Peyer's patch (tissue), 4 donors: ENCODE results near the gene CCDC192. TPM values are rescaled to one million over a fixed set of nuclear protein-coding genes. Genes with fewer than 3 reads are reported as not detected.
"Not testable (repeated sequence)": the region's sequence is repeated elsewhere in the genome, so short reads cannot be mapped to it uniquely, and the experiment has no call there.

Experiments used
- DNase-seq, 3 donors: peaks; one replicate each; pipeline ENCODE4 v3.0.0-alpha.2; 2017 to 2019
- H3K27ac ChIP-seq, 4 donors: fragments of 200-600 bp; sonication (generic); one replicate each; pipeline ENCODE4 v1.5.1; 2016 to 2019
- H3K27me3 ChIP-seq, 2 donors: fragments of 200-600 bp; sonication (generic); one replicate each; pipeline ENCODE4 v1.5.1; 2019
- H3K36me3 ChIP-seq, 3 donors: fragments of 200-600 bp; sonication (generic); one replicate each; pipeline ENCODE4 v1.5.1; 2016 to 2019
- H3K4me1 ChIP-seq, 4 donors: fragments of 200-600 bp; sonication (generic); one replicate each; pipeline ENCODE4 v1.5.1; 2016 to 2019
- H3K4me3 ChIP-seq, 4 donors: fragments of 200-600 bp; sonication (generic); 1 replicate in 3 of 4; 2 replicates in 1 of 4; pipeline ENCODE4 v1.5.1; 2016 to 2019; ENCODE audit warnings: mild to moderate bottlenecking in 1 of 4
- H3K9me3 ChIP-seq, 4 donors: fragments of 200-600 bp; sonication (generic); one replicate each; pipeline ENCODE4 v1.5.1; 2016 to 2019; ENCODE audit warnings: mild to moderate bottlenecking in 1 of 4
- CTCF ChIP-seq, 6 experiments: fragments of 450-650 bp in 4 of 6; fragments of 200-600 bp in 2 of 6; sonication (generic) in 1 of 6; IDR thresholded peaks; one replicate each; pipeline ENCODE4 v1.5.1; 2017 to 2019; ENCODE audit warnings: antibody characterized with exemption in 6 of 6, mild to moderate bottlenecking in 3 of 6, moderate library complexity in 1 of 6
- POLR2A ChIP-seq, 2 donors: fragments of 450-650 bp; IDR thresholded peaks; one replicate each; pipeline ENCODE4 v1.5.1; 2017; ENCODE audit warnings: antibody characterized with exemption in 2 of 2, mild to moderate bottlenecking in 2 of 2, moderate library complexity in 2 of 2
- total RNA-seq, 4 donors: library from RNA; depleted of rRNA; stranded (reverse); fragments of >200 nt; gene quantifications; one replicate each; pipeline ENCODE4 v1.1.0, GENCODE V29; 2016

CCDC192 gene
- total RNA-seq, 4 donors from 2014 or later, result not detected

GRCh38 chr5:127718181-127718580 is 15.0 kb downstream of the CCDC192 start:
- Histone ChIP-seq H3K4me1 (no peaks in the 10 kb centered on the region), H3K9me3 (peaks cover 0 to 8% (median 0%) of the 10 kb centered on the region in 4 donors), H3K27me3 (no peaks in the 10 kb centered on the region), H3K36me3 (no peaks in the 10 kb centered on the region), H3K27ac (no peak overlapping the region), H3K4me3 (no peak overlapping the region)
- TF ChIP-seq POLR2A (IDR thresholded peaks at IDR 0.05), result no peak
- DNase-seq, result no peak

GRCh38 chr5:127723571-127723970 is 20.4 kb downstream of the CCDC192 start:
- TF ChIP-seq CTCF (IDR thresholded peaks at IDR 0.05), result no peak
- no peak for TF ChIP-seq POLR2A (IDR thresholded peaks at IDR 0.05)
- DNase-seq, result no peak
- Histone ChIP-seq H3K36me3 (no peaks in the 10 kb centered on the region), H3K4me1 (no peaks in the 10 kb centered on the region), H3K9me3 (peaks cover 0 to 8% (median 0%) of the 10 kb centered on the region in 4 donors), H3K27me3 (no peaks in the 10 kb centered on the region), H3K27ac (no peak overlapping the region), H3K4me3 (no peak overlapping the region)

GRCh38 chr5:127725673-127726072 is 22.5 kb downstream of the CCDC192 start:
- H3K4me3 ChIP-seq, result no peak overlapping the region
- TF ChIP-seq CTCF (IDR thresholded peaks at IDR 0.05), result no peak
- no peak for DNase-seq
- no peak overlapping the region for H3K27ac ChIP-seq
- no peaks in the 10 kb centered on the region for H3K4me1 ChIP-seq
- no peaks in the 10 kb centered on the region for H3K36me3 ChIP-seq
- peaks cover 0 to 3% (median 0%) of the 10 kb centered on the region in 4 donors for H3K9me3 ChIP-seq
- H3K27me3 ChIP-seq, result no peaks in the 10 kb centered on the region

GRCh38 chr5:127732963-127733362 is 29.8 kb downstream of the CCDC192 start:
- DNase-seq, result no peak
- Histone ChIP-seq H3K9me3 (no peaks in the 10 kb centered on the region), H3K36me3 (no peaks in the 10 kb centered on the region), H3K4me1 (no peaks in the 10 kb centered on the region), H3K27me3 (no peaks in the 10 kb centered on the region), H3K27ac (no peak overlapping the region), H3K4me3 (no peak overlapping the region)
- TF ChIP-seq CTCF (IDR thresholded peaks at IDR 0.05), result no peak
- TF ChIP-seq POLR2A (IDR thresholded peaks at IDR 0.05), result no peak

- H3K27me3 ChIP-seq, H3K36me3 ChIP-seq, H3K27ac ChIP-seq, DNase-seq, H3K4me1 ChIP-seq, H3K9me3 ChIP-seq: not testable (repeated sequence)
- peak overlapping the region in 1 of 4 donors; percentile 34 for H3K4me3 ChIP-seq
These were observed 36.2 kb downstream of the CCDC192 start for GRCh38 chr5:127739348-127739747.

GRCh38 chr5:127739807-127740384 is 36.7 kb downstream of the CCDC192 start:
- Histone ChIP-seq H3K27ac (no peak overlapping the region), H3K4me3 (no peak overlapping the region)

More at GRCh38 chr5:127739807-127740384, 36.7 kb downstream of the CCDC192 start:
- TF ChIP-seq CTCF (IDR thresholded peaks at IDR 0.05) (no peak), POLR2A (IDR thresholded peaks at IDR 0.05) (no peak)
- no peaks in the 10 kb centered on the region for H3K27me3 ChIP-seq
- no peaks in the 10 kb centered on the region for H3K9me3 ChIP-seq
- DNase-seq, result no peak
- H3K36me3 ChIP-seq, result no peaks in the 10 kb centered on the region
- no peaks in the 10 kb centered on the region for H3K4me1 ChIP-seq
